HG03064 (cell line): Measurements from ENCODE around the gene PNPLA1.

ENCODE experiments used
- ATAC-seq: cut with Tn5 transposase; IDR thresholded peaks from one replicate; pipeline ENCODE4 v1.9.1; 2021; ENCODE audit warnings: low read depth; ENCODE audit not compliant: unreplicated experiment

The PNPLA1 gene

GRCh38 chr6:36284359-36284758 lies 14.5 kb downstream of the PNPLA1 start:
- no peak for ATAC-seq

- no peak for ATAC-seq
Measured at GRCh38 chr6:36285187-36285671, 15.4 kb downstream of the PNPLA1 start.

GRCh38 chr6:36285797-36286196 lies 15.9 kb downstream of the PNPLA1 start:
- no peak for ATAC-seq

GRCh38 chr6:36286858-36287257 lies 17.0 kb downstream of the PNPLA1 start:
- ATAC-seq = no peak

GRCh38 chr6:36289281-36289878 lies 19.5 kb downstream of the PNPLA1 start:
- no peak for ATAC-seq

GRCh38 chr6:36290668-36291620 lies 21.1 kb downstream of the PNPLA1 start:
- no peak for ATAC-seq

GRCh38 chr6:36292170-36292569 lies 22.3 kb downstream of the PNPLA1 start:
- ATAC-seq = no peak

- ATAC-seq = no peak
Measured at GRCh38 chr6:36296240-36296639, 26.4 kb downstream of the PNPLA1 start.

GRCh38 chr6:36297051-36297450 lies 27.2 kb downstream of the PNPLA1 start:
- ATAC-seq = no peak

- ATAC-seq = no peak
Measured at GRCh38 chr6:36297511-36297910, 27.7 kb downstream of the PNPLA1 start.

- ATAC-seq = no peak
Measured at GRCh38 chr6:36298027-36298426, 28.2 kb downstream of the PNPLA1 start.

- no peak for ATAC-seq
Measured at GRCh38 chr6:36301085-36301658, 31.3 kb downstream of the PNPLA1 start.

- no peak for ATAC-seq
Measured at GRCh38 chr6:36301781-36302180, 31.9 kb downstream of the PNPLA1 start.

- ATAC-seq = no peak
Measured at GRCh38 chr6:36302227-36302976, 32.5 kb downstream of the PNPLA1 start.

- ATAC-seq = no peak
Measured at GRCh38 chr6:36305885-36306284, 36.0 kb downstream of the PNPLA1 start.

- no peak for ATAC-seq
Measured at GRCh38 chr6:36306375-36306774, 36.5 kb downstream of the PNPLA1 start.

GRCh38 chr6:36308514-36308913 lies 38.7 kb downstream of the PNPLA1 start:
- ATAC-seq = no peak

GRCh38 chr6:36309203-36309602 lies 39.3 kb downstream of the PNPLA1 start:
- ATAC-seq = no peak

GRCh38 chr6:36309900-36310299 lies 40.0 kb downstream of the PNPLA1 start:
- ATAC-seq = no peak

GRCh38 chr6:36312854-36313648 lies 43.2 kb downstream of the PNPLA1 start:
- ATAC-seq = no peak
